CD4-positive, alpha-beta T cell treated with Interferon gamma for 1 hour (primary cell): ENCODE results near the gene HS6ST1.
"Not testable (repeated sequence)": the region's sequence is repeated elsewhere in the genome, so short reads cannot be mapped to it uniquely, and the experiment has no call there.

Experiments used
- DNase-seq: peaks from one replicate; pipeline ENCODE4 v3.0.0-alpha.2; 2020

The HS6ST1 gene

GRCh38 chr2:128264881-128265607 is 53.6 kb downstream of the HS6ST1 start:
- DNase-seq: no peak

GRCh38 chr2:128263902-128264331 is 54.8 kb downstream of the HS6ST1 start:
- DNase-seq: no peak

- DNase-seq: no peak
Observed at GRCh38 chr2:128262315-128263253, 56.1 kb downstream of the HS6ST1 start.

- no peak for DNase-seq
Observed at GRCh38 chr2:128261245-128262128, 57.2 kb downstream of the HS6ST1 start.

- no peak for DNase-seq
Observed at GRCh38 chr2:128260239-128261138, 58.2 kb downstream of the HS6ST1 start.

GRCh38 chr2:128259585-128259984 is 59.1 kb downstream of the HS6ST1 start:
- DNase-seq: no peak

GRCh38 chr2:128258218-128258617 is 60.5 kb downstream of the HS6ST1 start:
- DNase-seq: no peak

GRCh38 chr2:128252501-128252900 is 66.2 kb downstream of the HS6ST1 start:
- DNase-seq: no peak

GRCh38 chr2:128252086-128252485 is 66.6 kb downstream of the HS6ST1 start:
- not testable (repeated sequence) for DNase-seq

- no peak for DNase-seq
Observed at GRCh38 chr2:128250229-128251025, 68.2 kb downstream of the HS6ST1 start.

- no peak for DNase-seq
Observed at GRCh38 chr2:128249555-128249954, 69.1 kb downstream of the HS6ST1 start.

GRCh38 chr2:128245813-128246212 is 72.9 kb downstream of the HS6ST1 start:
- no peak for DNase-seq

GRCh38 chr2:128241896-128242295 is 76.8 kb downstream of the HS6ST1 start:
- no peak for DNase-seq

- DNase-seq: no peak
Observed at GRCh38 chr2:128237911-128238697, 80.6 kb downstream of the HS6ST1 start.

- DNase-seq: no peak
Observed at GRCh38 chr2:128237081-128237534, 81.6 kb downstream of the HS6ST1 start.

- DNase-seq: no peak
Observed at GRCh38 chr2:128236491-128237035, 82.1 kb downstream of the HS6ST1 start.

- no peak for DNase-seq
Observed at GRCh38 chr2:128235581-128235980, 83.1 kb downstream of the HS6ST1 start.

- DNase-seq: no peak
Observed at GRCh38 chr2:128234613-128235012, 84.1 kb downstream of the HS6ST1 start.

- DNase-seq: no peak
Observed at GRCh38 chr2:128233790-128234395, 84.8 kb downstream of the HS6ST1 start.
